HepG2 (cell line): Measurements from ENCODE around the gene SUB1.

ENCODE experiments used
- CEBPB ChIP-seq: IDR thresholded peaks from 2 replicates; pipeline ENCODE4 v1.6.1; 2011; ENCODE audit warnings: low read depth, low read length, improper control_type of control experiment, borderline replicate concordance
- KAT2B ChIP-seq: fragments of 150-350 bp; IDR thresholded peaks from 2 replicates; pipeline ENCODE4 v1.6.1; 2014; ENCODE audit warnings: low read depth, low read length, borderline replicate concordance
- POLR2A ChIP-seq, 2 experiments: IDR thresholded peaks; 2 replicates each; pipeline ENCODE4 v1.6.1; 2011; ENCODE audit warnings: low read depth in 2 of 2, low read length in 2 of 2, mild to moderate bottlenecking in 1 of 2, moderate library complexity in 1 of 2; ENCODE audit not compliant: insufficient read depth in 1 of 2
- SOX6 ChIP-seq, 2 experiments: fragments of 450-650 bp in 1 of 2; sonication (generic) in 1 of 2; formaldehyde crosslinking in 1 of 2; IDR thresholded peaks; 2 replicates each; pipeline versions ENCODE4 v1.4.0 to v1.6.1; 2017 to 2020; ENCODE audit warnings: antibody characterized with exemption in 1 of 2, mild to moderate bottlenecking in 1 of 2, missing genetic modification reagents in 1 of 2
- YY1 ChIP-seq: IDR thresholded peaks from 2 replicates; pipeline ENCODE4 v1.6.1; 2011; ENCODE audit warnings: low read length, low read depth, moderate library complexity, mild to moderate bottlenecking; ENCODE audit not compliant: insufficient read depth, insufficient replicate concordance
- ZNF24 ChIP-seq: fragments of 450-650 bp; IDR thresholded peaks from 2 replicates; pipeline ENCODE4 v1.6.1; 2017; ENCODE audit warnings: antibody characterized with exemption, mild to moderate bottlenecking
- ZNF841 ChIP-seq: sonication (generic); formaldehyde crosslinking; IDR thresholded peaks from 2 replicates; pipeline ENCODE4 v1.8.1; 2023; ENCODE audit warnings: missing genetic modification reagents, borderline replicate concordance
- ZZZ3 ChIP-seq: sonication (generic); formaldehyde crosslinking; IDR thresholded peaks from 2 replicates; pipeline ENCODE4 v1.4.0; 2020; ENCODE audit warnings: missing genetic modification reagents, mild to moderate bottlenecking, borderline replicate concordance
- TF ChIP-seq, protein P1 (sequence below): IDR thresholded peaks from 2 replicates; pipeline ENCODE4 v1.4.0; 2020; ENCODE audit warnings: mild to moderate bottlenecking, missing genetic modification reagents
- TF ChIP-seq, protein P2 (sequence below), 2 experiments: sonication (generic) in 1 of 2; formaldehyde crosslinking in 1 of 2; IDR thresholded peaks; 2 replicates each; pipeline versions ENCODE4 v1.5.1 to v1.6.1; 2011 to 2020; ENCODE audit warnings: borderline replicate concordance in 1 of 2, low read depth in 1 of 2, low read length in 1 of 2, mild to moderate bottlenecking in 1 of 2, missing genetic modification reagents in 1 of 2, moderate library complexity in 1 of 2

DNA sequence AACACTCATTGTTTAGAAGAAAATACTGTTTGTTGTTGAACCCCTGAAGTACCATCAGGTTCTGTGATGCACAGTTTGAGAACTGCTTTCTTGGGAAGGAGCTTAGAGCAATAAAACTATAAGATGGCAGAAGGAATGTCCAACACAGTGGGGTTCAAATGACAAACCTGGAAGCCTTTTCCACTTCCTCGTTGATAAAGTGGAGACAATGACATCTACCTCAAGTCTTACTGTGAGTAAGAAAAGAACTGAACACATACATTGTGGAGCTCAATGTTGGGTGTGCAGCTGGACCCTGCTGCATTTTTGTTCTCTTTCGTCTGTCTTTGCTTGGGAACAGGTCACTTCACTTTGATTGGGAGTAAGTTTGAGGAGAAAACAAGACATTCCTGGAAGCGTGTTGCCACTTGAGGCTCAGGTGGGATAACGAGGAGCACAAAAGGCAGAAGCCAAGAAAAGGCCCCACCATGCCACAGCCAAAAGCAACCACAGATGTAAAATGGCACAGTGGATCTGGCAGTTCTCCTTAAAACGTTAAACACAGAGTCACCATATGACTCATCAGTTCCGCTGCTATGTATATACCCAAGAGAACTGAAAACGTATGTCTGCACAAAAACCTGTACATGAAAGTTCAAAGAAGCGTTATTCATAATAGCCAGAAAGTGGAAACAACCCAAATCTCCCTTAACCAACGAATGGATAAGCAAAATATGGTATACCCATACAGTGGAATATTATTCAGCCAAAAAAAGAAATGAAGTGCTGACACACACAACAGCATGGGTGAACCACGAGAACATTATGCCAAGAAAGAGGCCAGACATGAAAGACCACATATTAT, 42.9 kb upstream of the SUB1 start:
- TF ChIP-seq, protein P1, sequence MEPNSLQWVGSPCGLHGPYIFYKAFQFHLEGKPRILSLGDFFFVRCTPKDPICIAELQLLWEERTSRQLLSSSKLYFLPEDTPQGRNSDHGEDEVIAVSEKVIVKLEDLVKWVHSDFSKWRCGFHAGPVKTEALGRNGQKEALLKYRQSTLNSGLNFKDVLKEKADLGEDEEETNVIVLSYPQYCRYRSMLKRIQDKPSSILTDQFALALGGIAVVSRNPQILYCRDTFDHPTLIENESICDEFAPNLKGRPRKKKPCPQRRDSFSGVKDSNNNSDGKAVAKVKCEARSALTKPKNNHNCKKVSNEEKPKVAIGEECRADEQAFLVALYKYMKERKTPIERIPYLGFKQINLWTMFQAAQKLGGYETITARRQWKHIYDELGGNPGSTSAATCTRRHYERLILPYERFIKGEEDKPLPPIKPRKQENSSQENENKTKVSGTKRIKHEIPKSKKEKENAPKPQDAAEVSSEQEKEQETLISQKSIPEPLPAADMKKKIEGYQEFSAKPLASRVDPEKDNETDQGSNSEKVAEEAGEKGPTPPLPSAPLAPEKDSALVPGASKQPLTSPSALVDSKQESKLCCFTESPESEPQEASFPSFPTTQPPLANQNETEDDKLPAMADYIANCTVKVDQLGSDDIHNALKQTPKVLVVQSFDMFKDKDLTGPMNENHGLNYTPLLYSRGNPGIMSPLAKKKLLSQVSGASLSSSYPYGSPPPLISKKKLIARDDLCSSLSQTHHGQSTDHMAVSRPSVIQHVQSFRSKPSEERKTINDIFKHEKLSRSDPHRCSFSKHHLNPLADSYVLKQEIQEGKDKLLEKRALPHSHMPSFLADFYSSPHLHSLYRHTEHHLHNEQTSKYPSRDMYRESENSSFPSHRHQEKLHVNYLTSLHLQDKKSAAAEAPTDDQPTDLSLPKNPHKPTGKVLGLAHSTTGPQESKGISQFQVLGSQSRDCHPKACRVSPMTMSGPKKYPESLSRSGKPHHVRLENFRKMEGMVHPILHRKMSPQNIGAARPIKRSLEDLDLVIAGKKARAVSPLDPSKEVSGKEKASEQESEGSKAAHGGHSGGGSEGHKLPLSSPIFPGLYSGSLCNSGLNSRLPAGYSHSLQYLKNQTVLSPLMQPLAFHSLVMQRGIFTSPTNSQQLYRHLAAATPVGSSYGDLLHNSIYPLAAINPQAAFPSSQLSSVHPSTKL (CRISPR knock-in tag), result no peak
- TF ChIP-seq SOX6 (IDR thresholded peaks at IDR 0.05) (no peak), SOX6 (CRISPR knock-in tag; IDR thresholded peaks at IDR 0.05) (no peak), POLR2A (IDR thresholded peaks at IDR 0.05; ENCODE audit: insufficient read depth in 1 of 2, low read depth in 2 of 2, low read length in 2 of 2) (no peak), KAT2B (no peak), ZZZ3 (no peak), ZNF841 (CRISPR knock-in tag) (no peak), YY1 (no peak), ZNF24 (no peak), CEBPB (no peak)
- TF ChIP-seq, protein P2, sequence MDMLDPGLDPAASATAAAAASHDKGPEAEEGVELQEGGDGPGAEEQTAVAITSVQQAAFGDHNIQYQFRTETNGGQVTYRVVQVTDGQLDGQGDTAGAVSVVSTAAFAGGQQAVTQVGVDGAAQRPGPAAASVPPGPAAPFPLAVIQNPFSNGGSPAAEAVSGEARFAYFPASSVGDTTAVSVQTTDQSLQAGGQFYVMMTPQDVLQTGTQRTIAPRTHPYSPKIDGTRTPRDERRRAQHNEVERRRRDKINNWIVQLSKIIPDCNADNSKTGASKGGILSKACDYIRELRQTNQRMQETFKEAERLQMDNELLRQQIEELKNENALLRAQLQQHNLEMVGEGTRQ (IDR thresholded peaks at IDR 0.05; ENCODE audit: low read depth, low read length), result no peak
- TF ChIP-seq, protein P2 (CRISPR knock-in tag; IDR thresholded peaks at IDR 0.05; ENCODE audit: borderline replicate concordance), result no peak
